Activated T-helper 9 cell treated with anti-CD3 and anti-CD28 coated beads, Interleukin-2, amount 50 U/mL, for 16 hours (primary cell): ENCODE results near the gene KLF15.

Source experiments
- DNase-seq: peaks from one replicate; pipeline ENCODE4 v3.0.0-alpha.2; 2020; ENCODE audit warnings: low read depth

KLF15 gene

GRCh38 chr3:126320517-126321293 lies 36.5 kb downstream of the KLF15 start:
- DNase-seq, result no peak

GRCh38 chr3:126319701-126320295 lies 37.4 kb downstream of the KLF15 start:
- no peak for DNase-seq

GRCh38 chr3:126317029-126317996 lies 39.9 kb downstream of the KLF15 start:
- DNase-seq, result no peak

- DNase-seq, result no peak
Measured at GRCh38 chr3:126316501-126316939, 40.7 kb downstream of the KLF15 start.

GRCh38 chr3:126316031-126316461 lies 41.2 kb downstream of the KLF15 start:
- DNase-seq, result no peak

- no peak for DNase-seq
Measured at GRCh38 chr3:126314790-126315658, 42.2 kb downstream of the KLF15 start.

GRCh38 chr3:126314305-126314789 lies 42.9 kb downstream of the KLF15 start:
- DNase-seq, result no peak

- DNase-seq, result no peak
Measured at GRCh38 chr3:126313580-126314304, 43.5 kb downstream of the KLF15 start.

- no peak for DNase-seq
Measured at GRCh38 chr3:126313166-126313565, 44.0 kb downstream of the KLF15 start.

GRCh38 chr3:126312341-126312740 lies 44.9 kb downstream of the KLF15 start:
- DNase-seq, result no peak

GRCh38 chr3:126311338-126311978 lies 45.8 kb downstream of the KLF15 start:
- DNase-seq, result no peak

- no peak for DNase-seq
Measured at GRCh38 chr3:126310816-126311215, 46.4 kb downstream of the KLF15 start.

GRCh38 chr3:126309861-126310655 lies 47.1 kb downstream of the KLF15 start:
- DNase-seq, result no peak

GRCh38 chr3:126309165-126309564 lies 48.0 kb downstream of the KLF15 start:
- no peak for DNase-seq

GRCh38 chr3:126308394-126309125 lies 48.6 kb downstream of the KLF15 start:
- DNase-seq, result no peak

GRCh38 chr3:126307591-126308393 lies 49.4 kb downstream of the KLF15 start:
- DNase-seq, result no peak

- no peak for DNase-seq
Measured at GRCh38 chr3:126306888-126307482, 50.2 kb downstream of the KLF15 start.
